GM12872 (cell line): ENCODE measurements around the gene CHRD.

Experiments
- CTCF ChIP-seq: IDR thresholded peaks from 3 replicates; pipeline ENCODE4 v1.5.1; 2011; ENCODE audit warnings: low read depth, mild to moderate bottlenecking, low read length, moderate library complexity; ENCODE audit not compliant: insufficient read depth

Gene CHRD

DNA sequence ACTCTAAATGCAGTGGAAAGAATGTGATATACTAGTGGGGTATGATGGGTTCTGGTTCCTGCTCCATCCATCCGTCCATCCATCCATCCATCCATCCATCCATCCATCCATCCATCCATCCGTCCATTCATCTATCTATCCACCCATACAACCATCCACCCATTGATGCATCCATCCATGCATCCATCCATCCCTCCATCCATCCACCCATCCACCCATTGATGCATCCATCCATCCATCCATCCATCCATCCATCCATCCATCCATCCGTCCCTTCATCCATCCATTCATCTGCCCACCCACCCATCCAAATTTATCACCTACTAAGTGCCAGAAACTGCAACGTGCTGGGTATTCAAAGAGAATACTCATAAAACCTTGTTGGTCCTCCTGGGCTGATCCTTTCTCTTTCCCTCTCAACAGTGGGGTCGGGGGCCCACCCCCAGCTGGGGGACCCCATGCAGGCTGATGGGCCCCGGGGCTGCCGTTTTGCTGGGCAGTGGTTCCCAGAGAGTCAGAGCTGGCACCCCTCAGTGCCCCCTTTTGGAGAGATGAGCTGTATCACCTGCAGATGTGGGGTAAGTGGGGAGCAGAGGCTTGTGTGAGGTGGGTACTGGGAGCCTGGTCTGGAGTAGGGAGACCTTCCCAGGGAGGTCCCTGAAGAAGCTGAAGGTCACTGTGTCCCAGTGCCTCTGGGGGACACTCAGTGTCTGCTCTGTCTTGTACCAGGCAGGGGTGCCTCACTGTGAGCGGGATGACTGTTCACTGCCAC is 8.5 kb downstream of the CHRD start:
- no peak for TF ChIP-seq CTCF

DNA sequence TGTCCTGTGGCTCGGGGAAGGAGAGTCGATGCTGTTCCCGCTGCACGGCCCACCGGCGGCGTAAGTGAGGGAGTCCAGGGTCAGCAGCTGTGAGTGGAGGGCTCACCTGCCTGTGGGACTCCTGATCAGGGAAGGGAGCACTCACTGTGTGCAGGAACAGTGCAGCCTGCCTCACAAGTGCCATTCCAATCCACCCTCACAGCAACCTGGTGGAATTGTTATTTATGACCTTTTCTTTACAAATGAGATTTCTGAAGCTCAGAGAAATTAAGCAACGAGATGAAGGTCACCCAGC is 9.0 kb downstream of the CHRD start:
- no peak for TF ChIP-seq CTCF

- no peak for TF ChIP-seq CTCF
Measured at GRCh38 chr3:184389384-184389783, 9.5 kb downstream of the CHRD start.

DNA sequence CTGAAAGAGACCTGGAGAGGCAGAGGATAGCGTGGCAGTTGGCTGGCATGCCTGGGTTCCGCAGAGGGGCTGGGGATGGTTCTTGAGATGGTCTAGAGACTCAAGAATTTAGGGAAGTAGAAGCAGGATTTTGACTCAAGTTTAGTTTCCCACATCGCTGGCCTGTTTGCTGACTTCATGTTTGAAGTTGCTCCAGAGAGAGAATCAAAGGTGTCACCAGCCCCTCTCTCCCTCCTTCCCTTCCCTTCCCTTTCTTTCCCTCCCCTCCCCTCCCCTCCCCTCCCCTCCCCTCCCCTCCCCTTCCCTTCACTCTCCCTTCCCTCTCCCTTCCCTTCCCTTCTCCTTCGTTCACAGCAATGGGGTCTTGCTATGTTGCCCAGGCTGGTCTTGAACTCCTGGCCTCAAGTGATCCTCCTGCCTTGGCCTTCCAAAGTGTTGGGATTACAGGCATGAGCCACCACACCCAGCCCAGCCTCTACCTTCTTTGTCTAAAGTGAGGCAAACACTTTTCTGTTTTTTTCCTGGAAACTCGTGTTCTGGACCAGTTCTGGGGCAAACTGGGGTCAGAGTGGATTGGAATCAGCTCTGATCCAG is 10.2 kb downstream of the CHRD start:
- TF ChIP-seq CTCF: no peak

- no peak for TF ChIP-seq CTCF
Measured at GRCh38 chr3:184391266-184391665, 11.4 kb downstream of the CHRD start.

DNA sequence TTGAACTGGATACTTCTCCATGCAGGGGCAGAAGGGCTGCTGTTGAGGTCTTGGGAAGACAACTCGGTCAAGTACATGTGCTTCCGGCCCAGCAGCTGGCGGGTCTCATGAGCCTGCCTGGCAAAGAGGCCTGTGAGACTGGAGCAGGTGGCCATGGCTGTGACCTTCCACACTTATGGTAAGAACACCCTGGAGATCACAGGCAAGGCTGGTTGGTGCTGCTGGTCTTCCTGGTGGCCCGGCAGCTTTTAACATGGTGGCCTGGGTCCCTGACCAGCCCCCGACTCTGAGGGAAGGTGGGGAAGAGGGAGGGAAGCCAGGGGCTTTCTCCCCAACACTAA is 15.4 kb downstream of the CHRD start:
- TF ChIP-seq CTCF: no peak

DNA sequence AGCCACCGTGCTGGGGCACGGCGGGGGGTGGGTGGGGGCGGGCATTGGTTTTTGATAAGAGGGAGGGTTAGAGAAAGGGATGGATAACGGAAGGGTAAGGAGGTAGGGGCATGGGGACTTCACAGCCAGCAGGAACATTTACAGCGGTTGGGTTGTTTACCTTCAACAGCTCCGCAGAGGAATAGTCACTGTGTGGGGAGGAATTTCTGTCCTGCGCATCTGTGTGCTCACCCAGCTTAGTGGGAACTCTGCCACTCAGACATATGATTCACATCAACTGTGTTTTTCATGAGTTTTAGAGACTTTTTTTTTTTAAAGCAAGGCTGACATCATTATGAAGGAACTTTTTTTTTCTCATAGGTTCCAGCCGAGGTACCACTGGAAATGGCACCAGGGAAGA is 19.6 kb downstream of the CHRD start:
- no peak for TF ChIP-seq CTCF
